K562 (cell line): Measurements from ENCODE around the gene VAMP4. TPM values are rescaled to one million over a fixed set of nuclear protein-coding genes. Genes with fewer than 3 reads are reported as not detected.

Experiments used
- JUND ChIP-seq, 2 experiments: IDR thresholded peaks; 2 replicates in 1 of 2; 3 replicates in 1 of 2; pipeline ENCODE4 v1.6.1; 2011; ENCODE audit warnings: borderline replicate concordance in 2 of 2, low read depth in 2 of 2, low read length in 2 of 2, improper control_type of control experiment in 1 of 2, missing biosample characterization in 1 of 2, missing genetic modification characterization in 1 of 2, missing genetic modification reagents in 1 of 2
- MAFF ChIP-seq: IDR thresholded peaks from 2 replicates; pipeline ENCODE4 v1.6.1; 2012; ENCODE audit warnings: low read length, improper control_type of control experiment
- MLLT1 ChIP-seq, 2 experiments: fragments of 450-650 bp; IDR thresholded peaks; 2 replicates each; pipeline ENCODE4 v1.6.1; 2016
- NCOA1 ChIP-seq: fragments of 450-650 bp; IDR thresholded peaks from 2 replicates; pipeline ENCODE4 v1.6.1; 2016; ENCODE audit warnings: low read depth
- NFRKB ChIP-seq: fragments of 450-650 bp; IDR thresholded peaks from 2 replicates; pipeline ENCODE4 v1.6.1; 2016; ENCODE audit warnings: low read depth
- PRPF4 ChIP-seq: fragments of 200-400 bp; formaldehyde crosslinking; IDR thresholded peaks from one replicate; pipeline ENCODE4 v1.6.1; 2017; ENCODE audit warnings: low read length, low read depth, mild to moderate bottlenecking; ENCODE audit not compliant: insufficient read depth, poor library complexity, severe bottlenecking
- SMARCE1 ChIP-seq: fragments of 450-650 bp; IDR thresholded peaks from 2 replicates; pipeline ENCODE4 v1.7.1; 2016; ENCODE audit warnings: mild to moderate bottlenecking
- ZFP1 ChIP-seq: fragments of 450-650 bp; formaldehyde crosslinking; IDR thresholded peaks from 2 replicates; pipeline ENCODE4 v1.4.0; 2020; ENCODE audit warnings: mild to moderate bottlenecking, mixed read lengths
- ZNF551 ChIP-seq: fragments of 250-450 bp; sonication (Bioruptor Pico); IDR thresholded peaks from 2 replicates; pipeline ENCODE4 v1.5.0; 2021; ENCODE audit warnings: mild to moderate bottlenecking, moderate library complexity
- polyA plus RNA-seq, 8 experiments: library from polyadenylated mRNA; depleted of rRNA in 4 of 8; stranded (reverse) in 5 of 8; unstranded in 3 of 8; fragments of >200 nt; fragmentation: Nextera tagmentation in 2 of 8; fragmentation: Illumina TruSeq in 1 of 8; extraction: Ambion mirVana in 2 of 8; extraction: Trizol in 1 of 8; gene quantifications; 2 replicates each; pipeline versions ENCODE4 v1.2.1 to v1.2.3, GENCODE V29; 2011 to 2014; ENCODE audit warnings: inconsistent platforms in 1 of 8, missing spikeins in 1 of 8
- total RNA-seq, 7 experiments: library from RNA; depleted of rRNA in 6 of 7; stranded (reverse); fragments of >200 nt in 6 of 7; fragmentation: Illumina TruSeq in 2 of 7; extraction: Trizol in 2 of 7; gene quantifications; 2 replicates each; pipeline versions ENCODE4 v1.2.1 to v1.2.3, GENCODE V29; 2011 to 2021; ENCODE audit warnings: low replicate concordance in 1 of 7

Gene VAMP4
- total and polyA plus RNA-seq, 9 of the 15 experiments (the other 6 are each of a cell fraction or from before 2014, with no cell fraction given) = 3.3 to 21.4 (median 11.9) TPM

GRCh38 chr1:171742577-171742922 is 685 bp upstream of the VAMP4 start (continued):
- TF ChIP-seq SMARCE1 (peak; percentile 40; the same call in 1 of the 2 replicates), MAFF (no peak), MLLT1 (IDR thresholded peaks at IDR 0.05) (0 out of 4 replicates have a peak, but pooled peaks of 1 of the 2 experiments have one; percentile 26), JUND (IDR thresholded peaks at IDR 0.05; ENCODE audit: borderline replicate concordance, low read depth, low read length) (no peak), JUND (tag; IDR thresholded peaks at IDR 0.05; ENCODE audit: borderline replicate concordance, low read depth, low read length) (no peak), NFRKB (0 out of 2 replicates have a peak, but pooled peaks have one; percentile 4), PRPF4 (no peak), ZNF551 (CRISPR knock-in tag) (no peak), NCOA1 (no peak), ZFP1 (CRISPR knock-in tag) (0 out of 2 replicates have a peak, but pooled peaks have one; percentile 41)
